ENCODE data around the gene ZYX.
"Not testable (repeated sequence)": the region's sequence is repeated elsewhere in the genome, so short reads cannot be mapped to it uniquely, and the experiment has no call there.

The ZYX gene

GRCh38 chr7:143399642-143400041 lies 18.5 kb downstream of the ZYX start (continued):
- TF ChIP-seq PATZ1 (CRISPR knock-in tag; IDR thresholded peaks at IDR 0.05; ENCODE audit: borderline replicate concordance), result no peak

DNA sequence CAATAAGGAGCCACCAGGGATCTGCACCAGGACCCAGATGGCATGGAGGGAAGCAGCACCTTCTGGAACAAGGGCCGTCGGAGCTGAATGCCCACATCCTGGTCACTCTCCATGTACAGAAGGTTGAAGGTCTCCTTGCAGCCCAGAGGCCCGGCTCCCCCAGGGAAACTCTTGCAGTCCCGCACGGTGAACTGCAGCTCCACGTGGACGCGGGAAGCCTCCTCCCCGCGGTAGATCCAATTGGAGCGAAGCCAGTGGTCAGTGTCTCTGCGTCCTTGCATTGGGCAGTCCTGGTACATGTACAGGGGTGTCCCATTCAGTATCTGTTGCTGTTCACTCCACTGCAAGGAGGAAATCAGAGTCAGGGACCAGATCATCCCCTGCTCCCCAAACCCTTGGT lies 20.1 kb downstream of the ZYX start:
- TF ChIP-seq ARNTL (CRISPR knock-in tag; IDR thresholded peaks at IDR 0.05; ENCODE audit: borderline replicate concordance, low read depth) (no peak), ZNF70 (CRISPR knock-in tag; IDR thresholded peaks at IDR 0.05) (no peak), RARB (CRISPR knock-in tag; IDR thresholded peaks at IDR 0.05) (no peak), PATZ1 (CRISPR knock-in tag; IDR thresholded peaks at IDR 0.05; ENCODE audit: borderline replicate concordance) (no peak), BACH2 (CRISPR knock-in tag; IDR thresholded peaks at IDR 0.05; ENCODE audit: borderline replicate concordance) (no peak), TOX (CRISPR knock-in tag; IDR thresholded peaks at IDR 0.05; ENCODE audit: borderline replicate concordance) (no peak), PPARA (CRISPR knock-in tag; IDR thresholded peaks at IDR 0.05; ENCODE audit: borderline replicate concordance) (no peak), ESRRG (CRISPR knock-in tag; IDR thresholded peaks at IDR 0.05) (no peak), GLIS3 (CRISPR knock-in tag; IDR thresholded peaks at IDR 0.05) (no peak), POU6F1 (CRISPR knock-in tag; IDR thresholded peaks at IDR 0.05; ENCODE audit: borderline replicate concordance, low read depth) (no peak), ZFP3 (CRISPR knock-in tag; IDR thresholded peaks at IDR 0.05) (no peak), CSDC2 (CRISPR knock-in tag; IDR thresholded peaks at IDR 0.05) (no peak)
- TF ChIP-seq, protein P1, sequence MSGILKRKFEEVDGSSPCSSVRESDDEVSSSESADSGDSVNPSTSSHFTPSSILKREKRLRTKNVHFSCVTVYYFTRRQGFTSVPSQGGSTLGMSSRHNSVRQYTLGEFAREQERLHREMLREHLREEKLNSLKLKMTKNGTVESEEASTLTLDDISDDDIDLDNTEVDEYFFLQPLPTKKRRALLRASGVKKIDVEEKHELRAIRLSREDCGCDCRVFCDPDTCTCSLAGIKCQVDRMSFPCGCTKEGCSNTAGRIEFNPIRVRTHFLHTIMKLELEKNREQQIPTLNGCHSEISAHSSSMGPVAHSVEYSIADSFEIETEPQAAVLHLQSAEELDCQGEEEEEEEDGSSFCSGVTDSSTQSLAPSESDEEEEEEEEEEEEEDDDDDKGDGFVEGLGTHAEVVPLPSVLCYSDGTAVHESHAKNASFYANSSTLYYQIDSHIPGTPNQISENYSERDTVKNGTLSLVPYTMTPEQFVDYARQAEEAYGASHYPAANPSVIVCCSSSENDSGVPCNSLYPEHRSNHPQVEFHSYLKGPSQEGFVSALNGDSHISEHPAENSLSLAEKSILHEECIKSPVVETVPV (CRISPR knock-in tag; IDR thresholded peaks at IDR 0.05), result no peak
- ATAC-seq, result no peak

DNA sequence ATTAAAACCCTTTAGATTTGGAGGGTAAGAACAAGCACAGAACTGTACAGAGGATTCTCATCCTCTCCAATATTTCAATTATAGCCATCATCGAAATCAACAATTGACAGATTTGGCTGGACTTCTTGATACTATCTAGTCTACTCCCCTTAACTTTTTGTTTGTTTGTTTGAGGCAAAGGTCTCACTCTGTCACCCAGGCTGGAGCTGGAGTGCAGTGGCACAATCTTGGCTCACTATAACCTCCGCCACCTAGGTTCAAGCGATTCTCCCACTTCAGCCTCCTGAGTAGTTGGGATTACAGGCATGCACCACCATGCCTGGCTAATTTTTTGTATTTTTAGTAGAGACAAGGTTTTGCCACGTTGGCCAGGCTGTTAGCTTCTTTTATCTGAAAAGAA lies 21.1 kb downstream of the ZYX start:
- not testable (repeated sequence) for ATAC-seq

DNA sequence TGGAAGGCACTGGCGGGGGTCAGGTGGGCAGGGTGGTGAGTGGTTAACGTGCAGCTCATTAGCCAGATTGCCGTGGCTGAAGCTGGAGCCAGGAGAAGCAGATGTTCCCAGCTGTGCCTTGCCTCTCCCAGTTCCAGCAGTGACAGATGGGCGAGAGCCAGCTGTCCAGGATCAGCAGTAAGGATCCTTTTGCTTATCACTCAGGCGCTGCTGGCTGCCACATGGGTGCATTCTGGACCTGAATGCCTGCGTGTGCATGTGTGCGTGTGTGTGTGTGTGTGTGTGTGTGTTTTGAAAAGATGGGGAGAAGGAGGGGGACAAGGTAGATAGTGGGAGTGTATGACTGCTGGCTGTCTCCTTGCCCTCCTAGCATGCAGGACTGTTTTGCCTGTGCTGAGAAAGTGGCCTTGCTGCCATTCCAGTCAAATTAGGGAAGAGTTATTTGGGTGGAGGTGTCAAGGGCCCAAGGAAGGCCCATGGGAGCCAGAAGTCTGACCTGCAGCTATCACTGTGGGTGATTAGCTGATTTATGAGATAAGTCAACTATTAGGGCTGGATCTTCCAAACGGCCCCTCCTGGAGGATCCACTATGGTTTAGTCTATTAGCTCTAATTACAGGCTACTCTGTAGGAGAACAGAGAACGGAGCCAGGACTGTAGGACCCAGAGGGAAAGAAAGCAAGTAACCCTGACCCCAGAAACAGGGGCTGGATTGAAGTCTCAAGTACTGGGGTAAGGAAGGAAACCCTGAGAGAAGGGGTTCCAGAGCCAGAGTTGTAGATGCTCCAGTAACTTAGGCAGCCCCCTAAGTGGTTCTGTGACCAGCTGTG lies 24.2 kb downstream of the ZYX start:
- ATAC-seq, result no peak
- TF ChIP-seq RARB (CRISPR knock-in tag; IDR thresholded peaks at IDR 0.05) (no peak), CSDC2 (CRISPR knock-in tag; IDR thresholded peaks at IDR 0.05) (no peak), PPARA (CRISPR knock-in tag; IDR thresholded peaks at IDR 0.05; ENCODE audit: borderline replicate concordance) (no peak), ZNF8 (CRISPR knock-in tag; IDR thresholded peaks at IDR 0.05) (no peak), ZFP3 (CRISPR knock-in tag; IDR thresholded peaks at IDR 0.05) (no peak), ZFP30 (CRISPR knock-in tag; IDR thresholded peaks at IDR 0.05) (no peak), ZNF565 (CRISPR knock-in tag; conservative IDR thresholded peaks at IDR 0.05; ENCODE audit: low read depth) (no peak), ARNTL (CRISPR knock-in tag; IDR thresholded peaks at IDR 0.05; ENCODE audit: borderline replicate concordance, low read depth) (no peak)

DNA sequence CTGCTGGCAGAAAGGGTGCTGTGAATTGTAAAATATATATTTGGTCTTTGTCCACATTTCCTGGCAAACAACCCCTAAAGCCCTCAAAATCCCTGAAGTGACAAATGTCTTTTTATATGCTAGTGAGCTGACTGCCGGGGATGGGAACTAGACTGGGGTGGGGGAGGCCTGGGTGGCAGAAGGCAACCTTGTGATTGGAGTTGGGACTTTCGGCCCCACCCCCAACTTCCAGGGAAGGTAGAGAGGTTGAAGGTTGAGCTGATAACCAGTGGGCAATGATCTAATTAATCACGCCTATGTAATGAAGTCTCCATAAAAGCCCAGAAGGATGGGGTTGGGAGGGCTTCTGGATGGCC lies 24.8 kb downstream of the ZYX start:
- TF ChIP-seq, protein P1 (CRISPR knock-in tag; IDR thresholded peaks at IDR 0.05), result no peak
- TF ChIP-seq TOX (CRISPR knock-in tag; IDR thresholded peaks at IDR 0.05; ENCODE audit: borderline replicate concordance) (no peak), ESRRG (CRISPR knock-in tag; IDR thresholded peaks at IDR 0.05) (no peak), SNAI2 (CRISPR knock-in tag; IDR thresholded peaks at IDR 0.05) (no peak), RARB (CRISPR knock-in tag; IDR thresholded peaks at IDR 0.05) (no peak), ZFP3 (CRISPR knock-in tag; IDR thresholded peaks at IDR 0.05) (no peak)
- ATAC-seq, result no peak

All from SK-N-SH treated with all-trans-retinoic acid at 6 μM for 48 hours (cell line).